GM21619 (cell line): ENCODE results near the gene AHDC1.
"Not testable (repeated sequence)": the region's sequence is repeated elsewhere in the genome, so short reads cannot be mapped to it uniquely, and the experiment has no call there.

Source experiments
- ATAC-seq: cut with Tn5 transposase; IDR thresholded peaks from one replicate; pipeline ENCODE4 v1.9.1; 2021; ENCODE audit not compliant: unreplicated experiment

Gene AHDC1

DNA sequence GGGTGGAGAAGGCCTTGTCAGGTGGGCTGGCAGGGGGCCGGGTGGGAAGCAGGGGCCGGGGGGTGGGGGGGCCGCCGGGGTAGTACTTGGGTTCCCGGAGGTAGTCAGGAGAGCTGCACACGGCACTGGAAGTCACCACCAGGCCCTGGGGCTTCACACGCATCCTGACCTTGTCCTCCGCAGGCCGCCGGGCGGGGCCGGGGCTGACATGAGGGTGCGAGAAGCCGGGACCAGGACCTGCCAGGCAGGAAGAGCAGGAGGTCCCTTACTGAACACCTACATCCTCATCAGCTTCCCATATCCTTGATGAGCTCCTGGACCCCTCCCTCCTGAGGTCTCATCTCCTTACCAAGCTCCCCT is 52.0 kb downstream of the AHDC1 start:
- no peak for ATAC-seq

DNA sequence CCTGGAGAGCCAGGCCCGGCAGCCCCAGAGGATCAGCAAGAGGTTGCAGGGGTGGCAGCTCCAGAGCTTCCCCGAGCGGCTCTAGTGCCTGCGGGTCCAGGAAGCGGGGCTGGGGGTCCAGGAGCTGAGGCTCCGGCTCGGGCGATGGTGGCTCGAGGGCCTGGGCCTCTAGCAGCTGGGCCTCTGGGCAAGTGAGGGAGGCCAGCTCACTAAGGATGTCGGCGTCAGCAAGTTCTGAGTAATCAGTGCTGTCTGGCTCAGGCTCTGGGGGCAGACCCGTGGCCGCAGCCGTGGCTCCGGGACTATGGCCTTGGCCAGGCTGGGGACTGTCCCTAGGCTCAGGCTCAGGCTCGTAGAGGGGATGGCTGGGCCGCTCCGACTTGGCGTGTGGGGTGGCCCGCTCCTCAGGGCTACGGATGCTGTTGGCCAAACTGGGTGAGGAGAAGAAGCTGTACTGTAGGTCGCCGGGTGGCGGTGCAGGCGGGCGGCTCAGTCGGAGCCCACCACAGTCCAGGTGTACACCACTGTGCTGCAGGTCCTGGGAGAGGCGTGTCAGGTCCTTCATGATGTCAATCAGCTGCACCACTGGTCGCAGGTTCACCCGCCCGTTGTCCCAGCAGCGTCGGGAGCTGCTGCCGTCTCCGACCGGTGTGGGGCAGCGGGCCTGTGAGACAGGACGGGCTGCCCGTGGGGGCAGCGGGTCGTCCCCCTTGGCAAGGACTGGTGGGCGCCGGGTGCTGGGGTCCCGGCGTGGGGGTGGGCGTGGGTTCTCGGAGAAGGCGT is 52.6 kb downstream of the AHDC1 start:
- no peak for ATAC-seq

DNA sequence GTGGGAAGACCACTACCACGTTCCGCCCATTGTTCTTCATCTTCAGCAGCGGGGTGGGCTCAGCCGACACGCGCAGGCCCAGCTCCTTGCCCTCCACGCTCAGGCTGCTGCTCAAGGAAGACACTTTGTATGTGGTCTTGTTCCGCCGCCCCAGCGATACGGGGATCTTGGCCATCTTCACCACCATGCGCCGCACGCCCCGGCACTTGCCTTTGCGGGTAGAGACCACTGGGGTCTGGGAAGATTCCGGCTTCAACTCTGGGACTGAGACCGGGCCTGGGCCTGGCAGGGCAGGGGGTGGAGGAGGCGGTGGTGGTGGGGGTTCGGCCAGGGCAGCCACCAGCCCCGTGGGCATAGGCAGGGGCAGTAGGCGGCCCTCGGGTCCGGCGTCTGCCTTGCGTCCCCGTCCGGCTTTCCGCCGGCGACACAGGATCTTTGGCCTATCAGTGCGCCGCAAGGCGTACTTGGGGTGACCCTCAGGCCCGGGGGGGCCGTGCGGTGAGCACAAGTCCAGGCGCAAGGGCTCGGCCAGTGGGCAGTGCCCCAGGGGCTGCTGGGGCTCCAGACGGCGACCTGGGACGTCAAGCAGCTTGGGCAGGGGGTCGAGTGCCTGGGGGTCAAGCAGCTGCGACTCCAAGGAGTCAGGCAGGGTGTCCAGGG is 53.3 kb downstream of the AHDC1 start:
- no peak for ATAC-seq

DNA sequence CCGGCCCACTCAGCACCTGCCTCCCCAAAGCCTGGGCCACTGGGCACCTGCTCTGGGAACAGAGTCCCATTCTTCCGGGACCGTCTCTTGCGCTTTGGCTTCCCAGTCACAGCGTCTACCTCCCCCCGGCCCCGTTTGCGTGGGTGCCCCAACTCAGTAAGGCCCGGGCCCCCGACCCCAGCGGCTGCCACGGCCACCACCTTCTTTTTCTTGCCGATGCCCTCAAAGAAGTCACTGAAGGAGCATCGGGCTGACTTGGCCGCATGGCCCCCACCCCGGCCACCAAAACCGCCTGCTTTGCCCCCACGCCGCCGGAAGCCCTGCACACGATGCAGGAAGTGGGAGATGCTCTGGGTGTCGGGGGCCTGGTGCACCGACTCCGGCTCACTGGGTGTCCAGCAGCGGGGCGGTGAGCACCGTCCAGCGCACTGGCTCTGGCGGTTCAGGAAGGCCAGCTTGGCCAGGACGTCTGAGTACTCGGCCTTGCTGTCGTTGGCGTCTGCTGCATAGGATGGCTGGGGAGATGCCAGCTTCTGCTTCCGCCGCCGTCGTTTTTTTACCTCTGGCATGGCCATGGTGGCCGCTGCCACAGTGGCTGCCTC is 54.0 kb downstream of the AHDC1 start:
- no peak for ATAC-seq

GRCh38 chr1:27548858-27549719 is 54.9 kb downstream of the AHDC1 start:
- no peak for ATAC-seq

- ATAC-seq: no peak
Measured at GRCh38 chr1:27548136-27548853, 55.6 kb downstream of the AHDC1 start.

DNA sequence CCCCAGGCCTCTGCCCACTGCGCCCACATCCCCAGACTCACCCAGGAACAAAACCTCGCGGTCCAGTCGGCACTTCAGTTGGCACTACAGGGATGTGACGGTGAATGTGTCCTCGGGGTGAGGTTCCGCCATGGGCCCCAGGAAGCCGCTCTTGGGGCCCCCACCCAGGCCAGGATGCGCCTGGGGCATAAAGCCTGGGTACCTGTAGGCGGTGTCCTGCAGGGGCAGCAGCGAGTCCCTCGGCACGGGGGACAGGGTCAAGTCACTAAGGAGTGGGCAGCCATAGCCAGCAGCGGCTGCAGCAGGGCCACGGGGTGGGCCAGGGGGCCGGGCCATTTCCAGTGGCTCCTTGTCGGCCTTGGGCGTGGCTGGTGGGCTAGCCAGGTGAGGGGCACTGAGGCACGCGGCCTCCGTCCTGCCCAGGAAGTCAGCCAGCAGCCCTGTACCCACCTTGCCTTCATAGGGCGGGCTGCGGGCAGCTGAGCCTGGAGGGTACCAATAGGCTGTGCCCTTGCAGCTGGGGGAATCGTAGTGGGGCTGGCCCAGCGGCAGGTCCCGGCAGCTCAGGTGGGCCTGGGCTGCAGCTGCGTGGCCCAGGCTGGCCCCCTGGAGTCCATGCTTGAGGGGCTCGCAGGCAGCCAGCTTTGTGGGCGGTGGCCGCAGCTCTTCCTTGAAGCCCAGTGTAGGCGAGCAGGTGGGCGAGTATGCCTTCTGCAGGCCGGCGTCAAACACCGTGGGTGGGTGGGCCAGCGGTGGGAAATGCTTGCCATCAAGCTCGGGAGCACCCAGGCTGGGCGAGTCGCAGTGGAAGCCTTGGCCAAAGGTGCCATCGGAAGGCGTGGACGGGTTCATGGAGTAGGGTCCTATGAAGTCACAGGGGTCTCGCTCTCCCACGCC is 56.5 kb downstream of the AHDC1 start:
- ATAC-seq: no peak

DNA sequence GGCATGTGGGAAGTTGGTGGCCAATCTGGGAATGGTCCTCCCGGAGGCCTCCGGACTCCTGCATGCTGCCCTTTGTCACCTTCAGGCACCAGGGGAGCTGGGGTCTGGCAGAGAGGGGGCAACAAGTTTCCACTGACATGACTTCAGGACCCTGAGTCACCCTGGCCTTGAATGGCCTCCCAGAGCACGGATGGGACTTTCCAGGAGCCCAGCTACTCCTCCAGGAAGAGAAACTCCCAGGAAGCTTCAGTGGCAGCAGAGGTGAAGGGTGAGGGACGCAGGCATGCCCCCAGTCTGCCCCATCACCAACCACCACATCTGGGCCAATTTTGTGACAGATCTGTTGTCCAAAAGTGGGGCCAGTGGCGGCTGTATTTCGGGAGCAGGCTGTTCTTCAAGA is 58.1 kb downstream of the AHDC1 start:
- ATAC-seq: no peak

DNA sequence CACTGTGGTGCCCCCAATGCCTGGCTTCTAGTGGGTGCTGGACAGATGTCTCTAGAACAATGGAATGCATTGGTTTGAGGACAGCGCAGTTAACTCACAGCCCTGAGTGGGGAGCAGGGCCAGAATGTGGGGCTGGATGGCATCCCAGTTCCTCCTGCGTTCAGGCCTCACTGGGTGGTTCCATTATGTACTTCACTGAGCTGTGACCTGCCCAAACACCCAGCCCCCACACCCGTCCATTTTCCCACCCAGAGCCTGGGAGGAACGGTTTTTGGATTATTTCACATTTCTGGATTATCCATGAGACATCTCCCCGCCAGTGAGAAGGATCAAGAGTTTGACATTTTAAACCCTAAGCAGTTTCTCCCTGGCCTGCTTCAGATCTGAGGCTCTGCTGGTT is 58.7 kb downstream of the AHDC1 start:
- no peak for ATAC-seq

- no peak for ATAC-seq
Measured at GRCh38 chr1:27544834-27545233, 59.1 kb downstream of the AHDC1 start.

DNA sequence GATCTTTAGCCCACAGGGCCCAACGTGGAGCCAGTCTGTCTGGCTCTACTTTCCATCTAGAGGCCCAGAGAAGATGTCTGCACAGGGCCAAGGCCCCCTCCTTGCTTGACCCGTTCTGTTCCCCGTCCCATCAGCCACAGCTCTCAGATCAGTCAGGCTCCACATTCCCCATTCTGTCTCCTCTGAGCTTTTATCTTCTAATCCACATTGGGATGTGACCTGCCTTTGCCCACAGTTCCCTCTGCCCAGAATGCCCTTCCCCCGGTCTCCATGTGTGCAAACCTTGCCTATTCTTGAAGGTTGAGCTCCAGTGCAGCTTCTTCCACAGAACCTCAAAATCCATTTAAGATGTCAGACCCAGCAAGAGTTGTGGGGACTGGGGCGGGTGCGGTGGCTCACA is 60.7 kb downstream of the AHDC1 start:
- ATAC-seq: no peak

- no peak for ATAC-seq
Measured at GRCh38 chr1:27542463-27543273, 61.3 kb downstream of the AHDC1 start.

- ATAC-seq: no peak
Measured at GRCh38 chr1:27539901-27540861, 63.8 kb downstream of the AHDC1 start.

- ATAC-seq: no peak
Measured at GRCh38 chr1:27538793-27539192, 65.2 kb downstream of the AHDC1 start.

DNA sequence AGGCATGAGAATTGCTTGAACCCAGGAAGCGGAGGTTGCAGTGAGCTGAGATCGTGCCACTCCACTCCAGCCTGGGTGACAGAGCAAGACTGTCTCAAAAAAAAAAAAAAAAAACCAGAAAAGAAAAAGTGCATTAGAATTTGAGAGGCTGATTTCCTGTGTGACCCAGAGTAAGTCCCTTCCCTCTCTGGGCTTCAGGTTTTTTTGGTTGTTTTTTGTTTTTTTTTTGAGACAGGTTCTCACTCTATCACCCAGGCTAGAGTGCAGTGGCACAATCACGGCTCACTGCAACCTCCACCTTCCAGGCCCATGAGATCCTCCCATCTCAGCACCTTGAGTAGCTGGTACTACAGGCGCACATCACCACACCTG is 65.7 kb downstream of the AHDC1 start:
- ATAC-seq: not testable (repeated sequence)

- no peak for ATAC-seq
Measured at GRCh38 chr1:27536767-27537166, 67.2 kb downstream of the AHDC1 start.

DNA sequence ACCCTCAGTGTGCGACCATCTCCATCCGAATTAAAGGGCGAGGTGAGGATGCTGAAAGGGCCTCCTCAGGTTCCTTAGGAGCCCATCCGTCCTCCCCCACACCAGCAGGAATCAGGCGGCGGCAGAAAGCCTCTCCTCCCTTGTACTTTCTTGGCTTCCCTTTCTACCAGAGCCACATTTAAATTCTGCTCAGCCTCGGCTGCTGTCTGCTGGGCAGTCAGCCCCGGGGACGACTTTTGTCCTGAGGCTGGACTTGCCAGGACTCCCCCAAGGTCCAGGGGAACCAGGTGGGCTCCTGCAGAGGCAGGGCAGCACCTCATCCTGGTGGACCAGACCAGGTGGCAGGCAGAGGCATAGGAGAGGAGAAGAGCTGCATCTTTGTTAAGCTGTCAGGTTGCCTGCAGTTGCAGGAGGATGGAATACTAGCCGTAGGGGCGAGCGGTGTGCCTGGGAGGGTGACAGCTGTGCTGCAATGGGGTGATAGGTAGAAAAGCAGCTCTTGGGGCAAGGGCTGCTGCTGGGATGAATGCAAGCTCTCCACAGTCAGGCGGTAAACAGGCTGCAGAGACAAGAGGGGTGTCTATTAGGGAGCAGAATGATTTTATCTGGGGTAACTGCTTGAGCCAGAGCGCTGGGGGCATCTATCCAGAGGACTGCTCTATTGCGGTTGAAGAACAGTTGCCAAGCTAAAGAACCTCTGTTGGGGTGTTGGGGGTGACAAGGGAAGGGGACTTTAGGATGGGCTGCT is 67.8 kb downstream of the AHDC1 start:
- no peak for ATAC-seq
